Stimulated activated CD4-positive, alpha-beta T cell treated with anti-CD3 and anti-CD28 coated beads, TNF-alpha, amount 100 ng/mL, for 24 hours (primary cell): ENCODE results near the gene SASS6.

Experiments
- DNase-seq, 3 experiments: peaks; one replicate each; pipeline ENCODE4 v3.0.0-alpha.2; 2020; ENCODE audit warnings: low read depth in 3 of 3

SASS6 gene

DNA sequence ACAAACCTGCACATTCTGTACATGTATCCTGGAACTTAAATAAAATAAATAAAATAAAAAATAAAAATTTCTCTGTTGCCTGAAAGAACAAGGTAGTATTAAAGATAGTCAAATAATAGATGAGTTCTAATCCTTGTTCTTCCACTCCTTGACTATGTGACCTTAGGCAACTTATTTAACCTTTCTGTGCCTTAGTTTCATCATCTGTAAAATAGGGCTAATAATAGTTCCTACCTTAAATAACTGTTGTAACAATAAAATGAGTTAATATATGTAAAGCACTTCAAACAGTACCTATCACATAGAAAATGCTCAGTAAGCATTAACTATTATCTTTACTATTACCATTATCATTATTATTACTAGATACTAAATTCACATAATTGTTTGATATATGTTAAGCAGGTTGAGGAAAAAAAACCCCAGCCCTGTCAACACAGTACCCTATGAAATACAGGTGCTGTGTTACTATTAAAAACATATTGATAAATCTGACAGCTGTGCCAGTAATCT, 23.1 kb downstream of the SASS6 start:
- DNase-seq, result no peak

DNA sequence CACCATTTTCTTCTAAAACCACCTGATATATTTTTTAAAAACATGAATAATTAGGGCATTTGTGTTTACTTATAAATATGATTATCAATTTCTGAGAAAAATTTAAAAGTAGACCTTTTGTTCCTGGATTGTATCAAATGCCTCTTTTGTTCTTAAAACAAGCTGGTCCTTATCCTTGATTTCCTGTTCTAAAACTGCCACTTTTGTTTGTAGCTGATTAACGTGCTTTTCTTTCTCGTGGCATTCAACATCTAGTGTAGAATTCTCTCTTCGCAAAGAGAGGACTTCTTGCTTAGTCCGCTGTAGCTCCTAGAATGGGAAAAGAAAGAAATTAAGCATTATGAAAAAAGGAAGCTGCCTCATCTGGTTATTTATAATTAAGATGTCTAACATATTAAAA, 25.0 kb downstream of the SASS6 start:
- DNase-seq, result no peak

DNA sequence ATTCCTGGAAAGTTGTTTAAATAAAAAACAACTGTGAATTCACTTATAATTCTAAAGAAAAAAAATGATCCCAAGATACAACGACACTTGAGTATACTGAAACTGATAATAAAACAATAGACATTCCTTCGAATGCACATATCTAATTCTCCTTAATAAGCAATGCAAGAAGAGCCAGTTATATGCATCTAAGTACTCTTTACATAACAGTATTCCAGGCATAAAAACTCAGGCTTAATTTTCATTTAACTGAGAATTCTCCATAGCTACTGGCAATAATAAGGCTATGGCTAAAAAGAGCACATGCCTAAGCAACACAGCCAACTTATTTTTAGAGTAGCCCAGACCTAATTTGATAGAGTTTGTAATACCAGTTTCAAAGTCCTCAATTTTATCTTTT, 31.2 kb downstream of the SASS6 start:
- DNase-seq, result no peak

DNA sequence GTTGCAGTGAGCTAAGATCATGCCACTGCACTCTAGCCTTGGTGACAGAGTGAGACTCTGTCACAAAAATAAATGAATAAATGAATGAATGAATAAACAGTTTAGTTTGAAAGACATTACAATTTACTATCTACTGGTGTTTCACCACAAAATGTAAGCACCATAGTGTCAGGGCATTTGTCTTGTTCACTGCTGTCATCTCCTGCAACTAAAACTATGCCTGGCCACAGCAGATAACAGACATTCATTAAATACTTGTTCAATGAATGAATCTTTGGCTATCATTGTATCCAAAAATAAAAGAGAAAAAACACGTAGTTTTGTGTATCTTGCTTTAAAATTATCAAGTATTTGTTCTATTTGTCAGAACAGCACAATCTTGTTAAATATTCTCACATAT, 32.5 kb downstream of the SASS6 start:
- no peak for DNase-seq

DNA sequence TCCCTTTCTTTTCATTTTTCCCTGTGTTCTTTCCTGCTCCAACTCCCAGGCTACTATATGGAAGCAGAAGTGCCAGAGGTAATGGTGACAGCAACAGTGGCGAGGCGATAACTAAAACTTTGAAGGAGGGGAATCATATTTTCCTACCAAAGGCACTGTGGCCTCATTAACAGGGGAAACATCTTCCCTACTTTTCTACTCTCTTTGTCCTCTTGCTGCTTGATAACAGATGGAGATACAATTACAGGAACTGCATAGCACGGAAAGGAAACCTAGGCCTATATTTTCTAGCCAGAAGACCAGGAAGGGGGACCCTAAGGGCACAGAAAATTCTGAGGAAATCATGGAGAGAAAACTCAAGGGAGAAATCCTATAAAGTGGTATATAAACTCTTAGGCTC, 42.3 kb downstream of the SASS6 start:
- DNase-seq, result no peak

DNA sequence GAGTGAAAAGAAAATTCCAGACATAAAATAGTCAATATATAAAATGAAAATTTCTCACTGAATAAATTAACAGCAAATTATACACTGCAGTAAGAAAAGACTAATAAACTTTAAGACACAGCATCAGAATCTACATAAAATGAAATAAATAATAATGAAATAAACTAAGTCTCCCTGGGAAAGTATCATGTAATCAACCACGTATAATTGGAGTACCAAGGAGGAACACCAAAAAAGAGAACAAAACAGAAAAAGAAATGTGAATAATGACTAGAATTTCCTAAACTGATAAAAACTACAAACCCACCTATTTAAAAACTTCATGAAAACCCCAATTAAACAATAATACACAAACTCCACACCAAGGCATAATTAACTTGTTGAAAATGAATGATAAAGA, 43.6 kb downstream of the SASS6 start:
- no peak for DNase-seq

DNA sequence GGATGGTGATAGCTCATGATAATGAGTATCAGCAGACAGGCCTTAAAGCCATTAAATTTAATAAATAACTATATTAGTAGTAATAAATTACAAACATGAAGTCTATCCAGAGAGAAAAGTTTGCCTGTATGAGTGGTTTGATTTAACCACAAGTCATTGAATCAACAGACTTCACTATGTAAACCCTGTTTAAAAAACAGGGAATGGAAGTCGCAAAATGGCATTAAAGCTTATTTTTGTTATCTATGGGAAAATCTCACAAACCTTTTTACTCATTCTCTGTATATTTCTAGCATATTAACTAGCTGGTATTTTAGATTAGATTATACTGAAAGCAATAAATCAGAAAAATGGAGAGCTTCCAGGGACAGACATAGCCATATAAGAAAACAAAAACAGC, 45.3 kb downstream of the SASS6 start:
- DNase-seq, result no peak

DNA sequence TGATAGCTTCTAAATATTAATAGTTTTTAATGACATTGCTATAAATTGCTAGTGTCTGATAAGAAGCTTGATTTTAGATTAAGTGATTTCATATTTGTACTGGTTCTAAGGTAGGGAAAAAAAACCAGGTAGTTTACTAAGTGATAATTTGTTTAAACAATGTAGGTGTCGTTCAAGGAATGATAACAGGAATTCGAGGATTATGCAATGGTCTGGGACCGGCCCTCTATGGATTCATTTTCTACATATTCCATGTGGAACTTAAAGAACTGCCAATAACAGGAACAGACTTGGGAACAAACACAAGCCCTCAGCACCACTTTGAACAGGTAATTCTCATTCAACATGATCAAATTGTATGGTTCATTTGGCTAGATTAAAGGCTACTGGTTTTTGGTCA, 52.4 kb downstream of the SASS6 start:
- DNase-seq, result no peak

DNA sequence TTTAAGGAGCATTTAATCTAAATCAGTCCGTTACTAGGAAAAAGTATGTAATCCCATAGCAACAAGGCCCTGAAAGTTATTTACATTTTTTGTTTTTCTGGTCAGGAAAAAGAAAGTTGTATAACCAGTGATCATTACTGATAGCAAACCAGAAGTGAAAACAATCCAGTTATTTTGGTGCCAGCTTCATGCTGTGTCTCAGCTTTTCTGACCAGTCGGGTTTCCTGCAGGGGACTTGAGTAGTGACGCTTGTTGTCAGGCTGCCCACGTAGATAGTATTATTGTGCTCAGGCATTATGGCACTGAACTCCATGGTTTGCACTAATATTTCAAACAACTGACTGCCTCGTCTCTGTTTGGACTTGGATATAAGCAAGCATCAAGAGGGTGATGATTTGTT, 55.2 kb downstream of the SASS6 start:
- DNase-seq, result no peak

DNA sequence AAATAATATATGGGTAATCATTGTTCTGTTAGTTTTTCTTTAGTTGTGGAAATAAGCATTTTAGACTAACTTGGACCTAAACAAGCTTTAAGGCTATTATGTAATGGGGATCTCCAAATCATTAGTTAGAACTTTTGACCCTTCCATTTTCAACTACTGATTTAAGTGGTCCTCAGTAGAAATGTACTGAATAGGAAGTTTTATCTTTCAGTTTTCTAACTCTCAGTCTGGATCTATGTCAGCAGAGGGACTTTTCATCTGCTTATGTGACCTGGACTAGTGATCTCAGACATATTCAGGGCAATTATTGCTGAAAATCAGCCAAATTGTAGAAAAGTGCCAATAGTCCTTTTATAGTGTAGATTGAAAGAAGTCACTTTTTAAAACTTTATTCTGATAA, 56.0 kb downstream of the SASS6 start:
- DNase-seq, result no peak

DNA sequence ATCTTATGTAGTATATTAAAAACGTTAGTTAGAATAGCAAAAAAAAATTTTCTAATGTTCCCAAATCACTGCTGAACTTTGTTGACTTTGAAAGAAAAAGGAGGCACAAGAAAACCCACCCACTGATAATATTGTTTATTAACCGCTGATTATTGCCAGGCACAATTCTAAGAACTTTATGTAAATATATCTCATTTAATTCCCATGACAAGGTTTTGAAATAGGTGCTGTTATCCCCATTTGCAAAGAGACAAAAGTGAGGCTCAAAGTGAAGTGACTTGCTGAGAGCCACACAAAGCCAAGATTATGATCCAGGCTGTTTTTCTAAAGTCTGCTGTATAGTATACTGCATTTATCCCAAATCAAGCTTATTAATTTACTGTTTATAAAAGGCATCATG, 56.4 kb downstream of the SASS6 start:
- no peak for DNase-seq

DNA sequence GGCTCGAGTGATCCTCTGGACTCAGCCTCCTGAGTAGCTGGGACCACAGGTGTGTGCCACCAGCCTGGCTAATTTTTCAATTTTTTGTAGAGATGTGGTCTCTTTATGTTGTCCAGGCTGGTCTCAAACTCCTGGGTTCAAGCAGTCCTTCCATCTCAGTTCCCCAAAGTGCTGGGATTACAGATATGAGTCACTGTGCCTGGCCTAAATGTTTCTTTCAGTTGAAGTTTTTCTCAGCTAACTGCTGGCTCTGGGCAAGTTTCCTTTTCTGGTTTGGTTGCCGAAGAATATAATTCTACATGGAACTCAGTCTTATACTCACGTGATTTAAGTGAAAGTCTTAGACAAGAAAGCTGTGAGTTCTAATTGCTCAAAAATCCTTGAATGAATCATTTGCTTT, 57.0 kb downstream of the SASS6 start:
- no peak for DNase-seq

DNA sequence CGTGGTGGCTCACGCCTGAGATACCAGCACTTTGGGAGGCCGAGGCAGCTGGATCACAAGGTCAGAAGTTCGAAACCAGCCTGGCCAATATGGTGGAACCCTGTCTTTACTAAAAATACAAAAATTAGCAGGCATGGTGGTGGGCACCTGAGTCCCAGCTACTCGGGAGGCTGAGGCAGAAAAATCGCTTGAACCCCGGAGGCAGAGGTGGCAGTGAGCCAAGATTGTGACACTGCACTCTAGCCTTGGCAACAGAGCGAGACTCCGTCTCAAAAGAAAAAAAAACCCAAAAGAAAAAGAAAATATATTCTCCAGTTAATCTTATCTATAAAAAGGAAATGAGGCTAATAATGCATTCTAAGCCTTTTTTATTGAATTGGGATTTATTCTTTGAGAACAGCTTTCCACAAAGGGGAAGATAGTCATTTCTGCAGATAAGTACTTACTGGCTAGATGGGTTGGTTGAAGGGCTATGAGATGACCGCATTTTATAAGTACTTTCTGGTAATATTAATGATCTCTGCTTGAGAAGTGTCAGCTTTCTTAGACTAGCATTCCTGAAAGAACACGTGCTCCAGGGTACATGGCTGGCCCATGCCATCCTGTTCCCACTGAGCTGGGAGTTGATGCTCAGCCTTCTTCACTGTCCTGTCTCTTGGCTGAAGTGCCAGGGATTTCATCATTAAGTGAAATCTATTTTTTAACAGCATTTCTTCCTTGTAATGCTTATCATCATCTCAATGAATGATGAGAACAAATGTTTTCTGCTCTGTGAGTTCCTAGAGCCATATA, 57.9 kb downstream of the SASS6 start:
- DNase-seq, result no peak

DNA sequence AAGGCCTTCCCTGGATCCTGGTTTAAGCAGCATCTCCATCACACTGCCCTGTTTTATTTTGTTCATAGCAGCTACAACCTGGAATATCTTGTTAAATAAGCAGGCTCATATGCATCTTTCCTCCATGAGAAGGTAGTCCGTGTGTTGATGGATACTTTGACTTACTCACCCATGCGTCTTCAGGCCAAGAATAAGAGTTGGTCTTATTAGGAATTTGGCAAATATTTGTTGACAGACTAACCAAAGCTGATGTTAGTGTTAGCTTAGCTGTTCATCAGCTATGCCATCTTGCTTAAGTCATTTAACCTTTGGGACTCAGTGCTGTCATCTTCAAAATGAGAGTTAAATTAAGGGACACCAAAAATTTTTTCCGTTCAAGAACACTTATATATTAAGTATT, 59.2 kb downstream of the SASS6 start:
- no peak for DNase-seq

DNA sequence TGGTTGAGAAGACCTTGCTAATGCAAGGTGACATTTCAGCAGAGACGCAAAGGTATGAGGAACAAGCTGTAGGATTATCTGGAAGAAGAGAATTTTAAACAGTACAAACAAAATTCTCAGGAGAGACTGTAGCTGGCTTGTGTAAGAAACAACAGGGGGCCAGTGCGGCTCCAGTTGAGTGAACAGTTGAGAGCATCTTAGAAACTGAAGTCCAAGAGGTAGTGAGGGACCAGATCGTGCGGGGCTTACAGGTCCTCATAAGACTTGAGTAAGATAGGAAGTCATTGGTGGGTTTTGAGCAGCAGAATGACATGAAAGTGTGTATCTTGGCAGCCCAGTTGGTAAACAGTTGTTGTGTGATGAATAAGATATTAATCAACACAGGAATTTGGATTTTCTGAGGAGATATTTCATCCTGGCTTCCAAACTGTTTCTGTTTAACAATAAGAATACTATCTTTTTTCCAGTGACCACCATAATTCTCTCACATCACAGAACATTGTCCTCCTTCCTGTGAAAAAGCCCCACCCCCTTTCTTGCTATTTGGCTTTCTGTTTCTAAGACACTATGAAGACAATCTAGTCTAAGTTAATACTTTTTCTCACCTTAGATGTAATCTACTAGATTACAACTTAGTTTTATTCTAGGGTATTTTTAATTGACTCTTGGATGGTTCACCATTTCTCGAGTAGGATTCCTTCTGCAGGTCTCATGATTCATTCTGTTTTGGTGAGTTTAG, 62.4 kb downstream of the SASS6 start:
- no peak for DNase-seq

DNA sequence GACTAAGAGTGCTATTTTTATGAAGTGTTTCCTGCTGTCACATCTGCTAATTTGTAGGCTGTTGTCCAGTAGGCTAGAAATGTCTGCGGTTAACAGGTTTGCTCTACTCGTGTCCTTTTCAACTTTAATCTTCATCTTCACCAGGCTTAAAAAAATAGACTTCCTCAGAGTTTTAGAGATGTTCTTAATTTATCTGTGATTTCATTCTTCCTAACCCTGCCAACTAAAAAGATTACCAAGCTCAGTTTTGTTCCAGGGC, 66.8 kb downstream of the SASS6 start:
- no peak for DNase-seq

DNA sequence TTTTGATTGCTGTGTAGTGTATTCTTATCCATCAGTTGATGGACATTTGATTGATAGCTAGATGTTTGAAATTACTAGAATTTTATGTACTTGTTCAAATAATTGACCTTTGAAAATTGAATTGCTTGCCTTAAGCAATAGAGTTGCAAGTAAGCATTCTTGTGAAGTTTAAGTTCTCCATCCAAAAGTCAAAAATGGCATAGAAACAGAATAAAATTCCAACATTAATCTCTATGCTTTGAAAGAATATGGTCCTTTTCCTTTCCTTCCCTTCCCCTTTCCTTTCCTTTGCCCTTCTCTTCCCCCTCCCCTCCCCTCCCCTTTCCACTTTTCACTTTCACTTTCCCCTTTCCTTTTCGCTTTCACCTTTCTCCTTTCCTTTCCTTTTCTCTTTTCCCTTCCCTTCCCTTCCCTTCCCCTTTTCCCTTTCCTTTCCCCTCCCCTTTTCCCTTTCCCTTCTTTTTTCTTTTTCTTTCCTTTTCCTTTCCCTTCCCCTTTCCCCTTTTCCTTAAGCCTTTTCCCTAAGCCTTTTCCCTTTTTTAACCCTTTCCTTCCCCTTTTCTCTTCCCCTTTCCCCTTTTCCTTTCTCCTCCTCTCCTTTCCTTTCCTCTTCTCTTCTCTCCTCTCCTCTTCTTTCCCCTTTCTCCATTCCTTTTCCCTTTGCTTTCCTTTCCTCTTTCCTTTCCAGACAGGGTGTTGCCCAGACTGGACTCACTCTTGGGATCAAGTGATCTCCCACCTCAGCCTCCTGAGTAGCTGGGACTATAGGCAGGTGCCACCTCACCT, 67.4 kb downstream of the SASS6 start:
- no peak for DNase-seq

DNA sequence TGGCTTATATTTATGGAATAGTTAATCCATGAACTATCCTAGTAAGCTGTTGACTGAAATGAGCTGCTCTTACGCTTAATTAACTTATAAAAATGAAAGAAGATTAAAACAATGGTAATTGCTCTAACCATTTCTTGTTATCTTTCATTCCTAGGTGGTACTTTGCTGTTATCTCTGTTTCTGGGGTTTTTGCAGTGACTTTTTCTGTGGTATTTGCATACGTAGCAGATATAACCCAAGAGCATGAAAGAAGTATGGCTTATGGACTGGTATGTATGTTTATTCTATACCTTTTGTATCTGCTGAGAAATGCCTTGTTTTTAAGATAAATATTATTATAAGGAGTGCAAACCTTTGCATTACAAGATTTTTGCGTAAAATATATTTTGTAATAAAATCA, 71.0 kb downstream of the SASS6 start:
- no peak for DNase-seq

DNA sequence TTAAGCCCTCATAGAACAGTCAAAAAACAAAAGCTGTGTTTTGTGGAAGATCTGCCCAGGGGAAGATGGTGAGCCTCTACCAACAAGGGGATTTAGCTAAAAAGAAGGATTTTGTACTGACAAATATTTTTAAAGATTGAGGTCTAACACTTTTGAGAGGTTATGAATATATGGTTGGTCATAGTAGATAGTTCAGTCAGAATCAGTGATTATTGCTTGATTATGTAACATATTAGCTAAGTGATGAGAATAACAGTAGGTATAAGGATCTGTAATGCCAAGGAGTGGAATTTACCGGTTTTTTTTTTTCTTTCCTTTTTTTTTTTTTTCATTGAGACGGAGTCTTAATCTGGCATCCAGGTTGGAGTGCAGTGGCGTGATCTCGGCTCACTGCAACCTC, 79.0 kb downstream of the SASS6 start:
- DNase-seq, result no peak

DNA sequence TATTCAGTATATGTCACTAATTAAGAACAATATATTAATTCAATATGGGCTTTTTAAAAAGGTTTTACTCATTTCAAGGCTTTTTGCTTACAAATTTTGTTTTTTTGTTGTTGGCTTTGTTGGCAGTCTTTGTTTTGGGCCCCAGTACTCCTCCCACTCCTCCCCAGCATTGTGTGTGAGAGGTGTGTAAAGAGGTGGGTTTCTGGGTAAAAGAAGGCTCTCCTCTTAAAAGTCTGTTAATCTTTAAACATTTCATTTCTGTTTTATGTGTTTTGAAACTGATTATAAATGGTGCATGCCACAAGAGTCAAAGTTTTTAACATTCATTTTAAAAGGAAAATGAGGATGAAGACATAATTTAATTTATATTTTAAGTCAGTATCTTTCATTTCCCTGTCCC, 79.6 kb downstream of the SASS6 start:
- DNase-seq, result no peak

DNA sequence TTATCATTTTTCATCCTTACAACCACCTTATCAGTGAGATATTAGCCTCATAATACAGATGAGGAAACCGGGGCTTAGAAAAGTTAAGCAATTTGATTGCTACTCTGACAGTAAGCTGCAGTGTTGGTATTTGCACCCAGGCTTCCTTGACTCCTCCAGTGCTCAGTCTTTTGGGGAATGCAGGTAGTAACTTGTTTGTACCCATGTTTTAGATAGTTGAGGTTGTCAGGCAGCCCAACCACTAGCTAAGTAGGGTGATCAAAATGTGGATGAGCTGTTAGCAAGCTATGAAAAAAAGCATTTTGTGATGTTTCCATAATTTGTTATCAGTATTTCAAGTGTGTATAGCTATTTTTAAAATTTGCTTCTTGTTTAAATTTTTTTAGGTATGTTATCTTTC, 80.8 kb downstream of the SASS6 start:
- no peak for DNase-seq

DNA sequence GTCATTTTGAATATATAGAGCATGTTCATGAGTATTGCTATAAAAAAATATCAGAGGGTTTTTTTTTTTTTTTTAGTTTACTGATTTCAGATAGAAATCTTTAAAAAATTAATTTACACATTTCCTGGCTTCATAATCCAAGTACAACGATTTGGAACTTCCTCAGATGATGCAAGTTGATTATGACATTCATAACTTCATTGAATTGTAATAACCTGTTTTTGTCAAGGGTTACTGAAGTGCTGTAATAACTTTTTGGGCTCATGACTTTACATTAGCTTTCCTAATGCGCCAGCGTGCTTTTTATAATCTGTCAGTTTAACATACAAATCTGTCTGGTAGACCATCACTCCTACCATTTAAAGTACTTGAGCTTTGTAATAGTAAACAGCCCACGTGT, 81.3 kb downstream of the SASS6 start:
- DNase-seq, result no peak

DNA sequence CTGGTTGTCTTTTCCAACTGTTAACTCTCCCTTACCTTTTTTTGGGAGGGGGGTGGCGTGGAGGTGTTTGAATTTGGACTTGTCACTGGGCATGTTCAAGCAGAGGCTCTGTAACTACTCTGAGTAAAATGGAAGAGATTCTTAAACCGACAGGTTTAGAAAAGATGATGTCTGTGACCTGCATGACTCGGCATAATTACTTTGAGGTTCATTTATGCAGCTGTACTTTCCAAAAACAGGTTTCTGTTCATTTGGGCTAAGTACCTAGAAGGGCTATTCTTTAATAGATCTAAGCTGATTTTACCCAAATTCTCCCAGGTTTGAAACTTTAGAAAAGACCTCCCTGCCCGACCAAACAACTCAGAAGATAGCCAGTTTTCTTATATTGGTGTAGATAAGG, 82.6 kb downstream of the SASS6 start:
- DNase-seq, result no peak
